IPS DF 19.7 (cell line): Measurements from ENCODE around the gene RAP1B.

Experiments used
- DNase-seq: peaks from one replicate; pipeline ENCODE4 v3.0.0-alpha.2; 2013; ENCODE audit warnings: low read depth, low spot score

The RAP1B gene

GRCh38 chr12:68699486-68699885 lies 88.8 kb downstream of the RAP1B start:
- DNase-seq: no peak
